Vagina (tissue), 2 donors: ENCODE measurements around the gene CNGA4. TPM values are rescaled to one million over a fixed set of nuclear protein-coding genes. Genes with fewer than 3 reads are reported as not detected.

ENCODE experiments used
- DNase-seq, 2 donors: peaks; one replicate each; pipeline ENCODE4 v3.0.0-alpha.2; 2017; ENCODE audit errors: extremely low spot score in 2 of 2
- H3K27ac ChIP-seq: fragments of 200-600 bp; sonication (generic); one replicate; pipeline ENCODE4 v1.5.1; 2019
- H3K27me3 ChIP-seq: fragments of 200-600 bp; sonication (generic); one replicate; pipeline ENCODE4 v1.5.1; 2019
- H3K36me3 ChIP-seq, 2 donors: fragments of 200-600 bp; sonication (generic); one replicate each; pipeline ENCODE4 v1.5.1; 2017 to 2019
- H3K4me1 ChIP-seq: fragments of 200-600 bp; sonication (generic); one replicate; pipeline ENCODE4 v1.5.1; 2019
- H3K4me3 ChIP-seq, 2 donors: fragments of 200-600 bp; sonication (generic); 1 replicate in 1 of 2; 2 replicates in 1 of 2; pipeline ENCODE4 v1.5.1; 2016 to 2019
- H3K9me3 ChIP-seq: fragments of 200-600 bp; sonication (generic); one replicate; pipeline ENCODE4 v1.5.1; 2019
- POLR2A ChIP-seq, 2 donors: fragments of 450-650 bp; IDR thresholded peaks; one replicate each; pipeline ENCODE4 v1.6.1; 2017; ENCODE audit warnings: antibody characterized with exemption in 2 of 2, mild to moderate bottlenecking in 2 of 2, moderate library complexity in 2 of 2
- POLR2AphosphoS5 ChIP-seq, 2 donors: sonication (generic); formaldehyde crosslinking; IDR thresholded peaks; one replicate each; pipeline ENCODE4 v1.9.0; 2017; ENCODE audit warnings: antibody characterized with exemption in 2 of 2, mild to moderate bottlenecking in 2 of 2, low read depth in 1 of 2; ENCODE audit not compliant: insufficient read depth in 1 of 2
- intact Hi-C: fragments of 100-400 bp; cut with DNase I; formaldehyde crosslinking; loops from one replicate; pipeline ENCODE4 v1.15.1; 2023
- total RNA-seq: library from RNA; depleted of rRNA; stranded (reverse); fragments of >200 nt; gene quantifications from one replicate; pipeline ENCODE4 v1.2.3, GENCODE V29; 2016
- TF ChIP-seq, protein P1 (sequence below), 3 experiments: fragments of 450-650 bp in 2 of 3; fragments of 200-600 bp in 1 of 3; sonication (generic) in 1 of 3; IDR thresholded peaks; one replicate each; pipeline ENCODE4 v1.5.1; 2017 to 2019; ENCODE audit warnings: antibody characterized with exemption in 3 of 3, mild to moderate bottlenecking in 2 of 3, moderate library complexity in 2 of 3

Gene CNGA4
- total RNA-seq, 1 donor from 2014 or later, result not detected

DNA sequence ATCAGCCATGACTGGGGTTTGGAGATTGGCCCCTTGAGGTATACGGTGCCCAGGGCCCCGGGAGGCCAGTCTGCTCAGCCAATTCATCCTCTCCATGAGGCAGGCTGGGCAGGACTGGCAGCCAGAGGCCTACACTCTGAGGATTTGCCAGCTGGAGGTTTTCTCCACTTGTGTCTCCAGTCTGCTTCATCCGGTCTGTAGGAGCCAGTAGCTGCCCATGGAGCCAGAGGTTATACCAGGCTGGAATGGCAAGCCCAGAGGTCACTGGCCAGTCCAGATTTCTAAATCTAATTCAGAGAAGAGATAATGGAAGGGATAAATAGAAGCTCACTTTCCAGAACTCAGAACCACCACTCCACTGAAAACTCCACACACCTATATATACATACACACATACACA is 14.5 kb upstream of the CNGA4 start:
- intact Hi-C loops, result no loop called here
- Histone ChIP-seq H3K9me3 (no peaks in the 10 kb centered on the region), H3K4me3 (no peak overlapping the region), H3K36me3 (peaks cover 0 to 39% of the 10 kb centered on the region in 2 donors), H3K4me1 (peaks cover 6% of the 10 kb centered on the region), H3K27me3 (no peaks in the 10 kb centered on the region), H3K27ac (no peak overlapping the region)
- TF ChIP-seq POLR2A (IDR thresholded peaks at IDR 0.05) (no peak), POLR2AphosphoS5 (IDR thresholded peaks at IDR 0.05; ENCODE audit: insufficient read depth in 1 of 2, low read depth in 1 of 2) (no peak)
- TF ChIP-seq, protein P1, sequence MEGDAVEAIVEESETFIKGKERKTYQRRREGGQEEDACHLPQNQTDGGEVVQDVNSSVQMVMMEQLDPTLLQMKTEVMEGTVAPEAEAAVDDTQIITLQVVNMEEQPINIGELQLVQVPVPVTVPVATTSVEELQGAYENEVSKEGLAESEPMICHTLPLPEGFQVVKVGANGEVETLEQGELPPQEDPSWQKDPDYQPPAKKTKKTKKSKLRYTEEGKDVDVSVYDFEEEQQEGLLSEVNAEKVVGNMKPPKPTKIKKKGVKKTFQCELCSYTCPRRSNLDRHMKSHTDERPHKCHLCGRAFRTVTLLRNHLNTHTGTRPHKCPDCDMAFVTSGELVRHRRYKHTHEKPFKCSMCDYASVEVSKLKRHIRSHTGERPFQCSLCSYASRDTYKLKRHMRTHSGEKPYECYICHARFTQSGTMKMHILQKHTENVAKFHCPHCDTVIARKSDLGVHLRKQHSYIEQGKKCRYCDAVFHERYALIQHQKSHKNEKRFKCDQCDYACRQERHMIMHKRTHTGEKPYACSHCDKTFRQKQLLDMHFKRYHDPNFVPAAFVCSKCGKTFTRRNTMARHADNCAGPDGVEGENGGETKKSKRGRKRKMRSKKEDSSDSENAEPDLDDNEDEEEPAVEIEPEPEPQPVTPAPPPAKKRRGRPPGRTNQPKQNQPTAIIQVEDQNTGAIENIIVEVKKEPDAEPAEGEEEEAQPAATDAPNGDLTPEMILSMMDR (IDR thresholded peaks at IDR 0.05), result no peak
- no peak for DNase-seq

DNA sequence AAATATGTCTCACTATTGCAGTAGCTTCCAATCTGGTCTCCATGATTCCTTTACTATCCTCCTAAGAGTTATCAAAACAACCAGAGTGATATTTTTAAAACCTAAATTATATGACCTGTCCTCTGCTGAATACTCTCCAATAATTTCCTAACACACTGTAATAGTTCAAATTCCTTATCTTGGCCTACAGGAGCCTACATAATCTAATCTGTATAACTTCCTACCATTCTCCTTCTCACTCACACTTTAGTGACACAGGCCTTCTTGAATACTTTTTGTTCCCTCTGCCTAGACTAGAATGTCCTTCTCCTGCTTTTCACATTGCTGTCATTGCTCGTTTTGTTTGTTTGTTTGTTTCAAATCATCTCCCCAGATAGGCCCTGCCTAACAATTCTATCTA is 13.9 kb upstream of the CNGA4 start:
- TF ChIP-seq POLR2A (IDR thresholded peaks at IDR 0.05) (no peak), POLR2AphosphoS5 (IDR thresholded peaks at IDR 0.05; ENCODE audit: insufficient read depth in 1 of 2, low read depth in 1 of 2) (no peak)
- TF ChIP-seq, protein P1 (IDR thresholded peaks at IDR 0.05), result no peak

DNA sequence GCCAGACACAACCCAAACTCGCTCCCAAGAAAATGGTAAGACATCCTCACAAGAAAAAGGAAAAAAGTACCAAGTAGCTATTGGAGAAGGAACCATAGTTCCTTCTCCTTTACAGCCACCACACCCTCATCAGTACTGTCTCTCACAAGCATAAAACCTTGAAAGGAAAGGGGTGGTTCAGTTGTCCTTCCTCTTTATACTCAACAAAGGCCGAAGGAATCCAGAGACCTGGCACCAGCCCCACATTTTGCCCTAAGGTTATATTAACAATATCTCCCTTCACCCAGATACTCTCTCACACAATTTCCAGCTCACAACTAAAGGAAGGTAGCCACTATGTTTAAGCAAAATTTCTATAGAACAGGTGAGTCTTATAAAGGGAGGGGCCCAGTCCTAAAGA is 13.0 kb upstream of the CNGA4 start:
- no peak for DNase-seq
- Histone ChIP-seq H3K9me3 (no peaks in the 10 kb centered on the region), H3K27me3 (no peaks in the 10 kb centered on the region), H3K4me3 (no peak overlapping the region), H3K4me1 (no peaks in the 10 kb centered on the region), H3K27ac (no peak overlapping the region), H3K36me3 (peaks cover 0 to 36% of the 10 kb centered on the region in 2 donors)
- intact Hi-C loops, result no loop called here
- TF ChIP-seq POLR2A (IDR thresholded peaks at IDR 0.05) (no peak), POLR2AphosphoS5 (IDR thresholded peaks at IDR 0.05; ENCODE audit: insufficient read depth in 1 of 2, low read depth in 1 of 2) (no peak)
- TF ChIP-seq, protein P1 (IDR thresholded peaks at IDR 0.05), result no peak

More for the DNA sequence above, 13.9 kb upstream of the CNGA4 start:
- no peak overlapping the region for H3K4me3 ChIP-seq
- H3K4me1 ChIP-seq, result no peaks in the 10 kb centered on the region
- intact Hi-C loops, result no loop called here
- no peak overlapping the region for H3K27ac ChIP-seq
- DNase-seq, result no peak
- peaks cover 0 to 39% of the 10 kb centered on the region in 2 donors for H3K36me3 ChIP-seq
- H3K9me3 ChIP-seq, result no peaks in the 10 kb centered on the region
- H3K27me3 ChIP-seq, result no peaks in the 10 kb centered on the region

DNA sequence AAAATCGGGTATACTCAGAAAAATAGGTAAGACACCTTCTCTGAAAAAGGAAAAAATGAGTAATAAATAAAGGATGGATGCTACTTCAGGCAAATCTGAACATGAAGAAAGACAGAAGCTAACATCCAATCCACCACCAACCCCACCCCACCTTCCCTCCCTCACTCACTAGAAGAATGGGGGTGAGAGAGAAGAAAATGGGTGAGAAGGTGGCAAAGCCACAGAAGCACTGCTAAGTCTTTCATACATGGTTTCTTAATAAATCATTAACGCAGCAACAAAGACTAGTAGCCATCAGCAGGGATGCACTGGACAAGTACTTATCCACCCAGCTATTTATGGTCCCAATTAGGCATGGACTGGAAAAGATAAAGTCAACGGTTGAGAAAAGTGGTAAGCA is 10.4 kb upstream of the CNGA4 start:
- H3K9me3 ChIP-seq, result no peaks in the 10 kb centered on the region
- DNase-seq, result no peak
- H3K27ac ChIP-seq, result no peak overlapping the region
- H3K36me3 ChIP-seq, result peaks cover 0 to 10% of the 10 kb centered on the region in 2 donors
- H3K4me3 ChIP-seq, result no peak overlapping the region
- intact Hi-C loops, result no loop called here
- no peaks in the 10 kb centered on the region for H3K27me3 ChIP-seq
- TF ChIP-seq POLR2A (IDR thresholded peaks at IDR 0.05) (no peak), POLR2AphosphoS5 (IDR thresholded peaks at IDR 0.05; ENCODE audit: insufficient read depth in 1 of 2, low read depth in 1 of 2) (no peak)
- peaks cover 12% of the 10 kb centered on the region for H3K4me1 ChIP-seq

DNA sequence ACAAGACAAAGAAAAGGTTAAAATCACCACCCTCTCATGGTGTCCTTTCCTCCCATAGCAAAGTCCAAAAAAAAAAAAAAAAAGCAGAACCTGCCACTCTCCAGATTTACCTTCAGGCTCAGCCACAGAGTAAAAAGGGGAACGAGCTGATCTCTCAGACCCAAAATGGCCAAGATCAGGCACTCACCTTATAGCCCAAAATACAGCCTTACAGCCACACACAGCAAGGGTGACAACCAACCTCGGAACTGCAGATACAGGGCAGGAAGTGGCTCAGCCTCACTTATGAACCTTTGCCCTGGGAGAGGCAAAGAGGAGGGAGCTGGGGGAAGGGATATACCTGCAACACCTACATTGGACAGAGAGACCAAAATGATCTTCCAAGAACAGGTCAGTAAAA is 9.0 kb upstream of the CNGA4 start:
- Histone ChIP-seq H3K27ac (no peak overlapping the region), H3K9me3 (no peaks in the 10 kb centered on the region), H3K4me1 (peaks cover 18% of the 10 kb centered on the region), H3K4me3 (no peak overlapping the region), H3K36me3 (no peaks in the 10 kb centered on the region), H3K27me3 (no peaks in the 10 kb centered on the region)
- intact Hi-C loops, result loop anchor here (10.0 kb wide), 1 partner anchor 95 kb away; the partner anchor contains the start of gene CAVIN3
- TF ChIP-seq, protein P1 (IDR thresholded peaks at IDR 0.05), result no peak
- TF ChIP-seq POLR2A (IDR thresholded peaks at IDR 0.05), result no peak
- no peak for TF ChIP-seq POLR2AphosphoS5 (IDR thresholded peaks at IDR 0.05; ENCODE audit: insufficient read depth in 1 of 2, low read depth in 1 of 2)
- no peak for DNase-seq
